ENCODE results near the gene DLAT.
"Not testable (repeated sequence)": the region's sequence is repeated elsewhere in the genome, so short reads cannot be mapped to it uniquely, and the experiment has no call there.

- TF ChIP-seq, protein P1, sequence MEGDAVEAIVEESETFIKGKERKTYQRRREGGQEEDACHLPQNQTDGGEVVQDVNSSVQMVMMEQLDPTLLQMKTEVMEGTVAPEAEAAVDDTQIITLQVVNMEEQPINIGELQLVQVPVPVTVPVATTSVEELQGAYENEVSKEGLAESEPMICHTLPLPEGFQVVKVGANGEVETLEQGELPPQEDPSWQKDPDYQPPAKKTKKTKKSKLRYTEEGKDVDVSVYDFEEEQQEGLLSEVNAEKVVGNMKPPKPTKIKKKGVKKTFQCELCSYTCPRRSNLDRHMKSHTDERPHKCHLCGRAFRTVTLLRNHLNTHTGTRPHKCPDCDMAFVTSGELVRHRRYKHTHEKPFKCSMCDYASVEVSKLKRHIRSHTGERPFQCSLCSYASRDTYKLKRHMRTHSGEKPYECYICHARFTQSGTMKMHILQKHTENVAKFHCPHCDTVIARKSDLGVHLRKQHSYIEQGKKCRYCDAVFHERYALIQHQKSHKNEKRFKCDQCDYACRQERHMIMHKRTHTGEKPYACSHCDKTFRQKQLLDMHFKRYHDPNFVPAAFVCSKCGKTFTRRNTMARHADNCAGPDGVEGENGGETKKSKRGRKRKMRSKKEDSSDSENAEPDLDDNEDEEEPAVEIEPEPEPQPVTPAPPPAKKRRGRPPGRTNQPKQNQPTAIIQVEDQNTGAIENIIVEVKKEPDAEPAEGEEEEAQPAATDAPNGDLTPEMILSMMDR (IDR thresholded peaks at IDR 0.05; ENCODE audit: insufficient read depth, low read depth, low read length) = not testable (repeated sequence)
- not testable (repeated sequence) for TF ChIP-seq EZH2 (IDR thresholded peaks at IDR 0.05; ENCODE audit: insufficient read depth, low read length)
Observed at GRCh38 chr11:112006095-112006441, 19.1 kb upstream of the DLAT start.

Data from astrocyte (in vitro differentiated cells and primary cell).